Breast epithelium (tissue), 4 donors: ENCODE results near the gene CDH23. TPM values are rescaled to one million over a fixed set of nuclear protein-coding genes. Genes with fewer than 3 reads are reported as not detected.

Experiments
- DNase-seq, 2 donors: peaks; one replicate each; pipeline ENCODE4 v3.0.0-alpha.2; 2019; ENCODE audit warnings: low spot score in 2 of 2
- H3K27ac ChIP-seq, 2 donors: fragments of 200-600 bp; sonication (generic) in 1 of 2; one replicate each; pipeline ENCODE4 v1.5.1; 2016 to 2019; ENCODE audit warnings: mild to moderate bottlenecking in 1 of 2
- H3K27me3 ChIP-seq, 2 donors: fragments of 200-600 bp; sonication (generic) in 1 of 2; one replicate each; pipeline versions ENCODE4 v1.5.1 to v1.6.0; 2017 to 2019; ENCODE audit warnings: control low read depth in 1 of 2, mild to moderate bottlenecking in 1 of 2
- H3K36me3 ChIP-seq: fragments of 200-600 bp; one replicate; pipeline ENCODE4 v1.5.1; 2019
- H3K4me1 ChIP-seq, 2 donors: fragments of 200-600 bp; sonication (generic); one replicate each; pipeline ENCODE4 v1.5.1; 2016 to 2019; ENCODE audit warnings: control low read depth in 1 of 2
- H3K4me3 ChIP-seq, 3 donors: fragments of 200-600 bp; sonication (generic); 1 replicate in 2 of 3; 2 replicates in 1 of 3; pipeline ENCODE4 v1.5.1; 2016 to 2019; ENCODE audit warnings: mild to moderate bottlenecking in 3 of 3, moderate library complexity in 2 of 3
- H3K9me3 ChIP-seq, 2 donors: fragments of 200-600 bp; sonication (generic) in 1 of 2; one replicate each; pipeline ENCODE4 v1.5.1; 2016 to 2019; ENCODE audit warnings: control low read depth in 1 of 2
- POLR2A ChIP-seq: fragments of 450-650 bp; IDR thresholded peaks from one replicate; pipeline ENCODE4 v1.6.1; 2016; ENCODE audit warnings: antibody characterized with exemption, mild to moderate bottlenecking, moderate library complexity
- POLR2AphosphoS5 ChIP-seq, 3 donors: sonication (generic); formaldehyde crosslinking; IDR thresholded peaks; one replicate each; pipeline ENCODE4 v1.6.1; 2017; ENCODE audit warnings: antibody characterized with exemption in 3 of 3
- intact Hi-C: fragments of 100-400 bp; cut with DNase I; formaldehyde crosslinking; loops from one replicate; pipeline ENCODE4 v1.15.1; 2023; ENCODE audit warnings: low total_unique reads
- total RNA-seq, 3 donors: library from RNA; depleted of rRNA; stranded (reverse); fragments of >200 nt; gene quantifications; one replicate each; pipeline ENCODE4 v1.1.0, GENCODE V29; 2016
- TF ChIP-seq, protein P1 (sequence below), 3 donors: fragments of 450-650 bp; IDR thresholded peaks; one replicate each; pipeline ENCODE4 v1.5.1; 2016 to 2017; ENCODE audit warnings: antibody characterized with exemption in 3 of 3, mild to moderate bottlenecking in 3 of 3, moderate library complexity in 3 of 3

CDH23 gene
- total RNA-seq, 3 donors from 2014 or later, result 8.5 to 13.8 (median 11.6) TPM

DNA sequence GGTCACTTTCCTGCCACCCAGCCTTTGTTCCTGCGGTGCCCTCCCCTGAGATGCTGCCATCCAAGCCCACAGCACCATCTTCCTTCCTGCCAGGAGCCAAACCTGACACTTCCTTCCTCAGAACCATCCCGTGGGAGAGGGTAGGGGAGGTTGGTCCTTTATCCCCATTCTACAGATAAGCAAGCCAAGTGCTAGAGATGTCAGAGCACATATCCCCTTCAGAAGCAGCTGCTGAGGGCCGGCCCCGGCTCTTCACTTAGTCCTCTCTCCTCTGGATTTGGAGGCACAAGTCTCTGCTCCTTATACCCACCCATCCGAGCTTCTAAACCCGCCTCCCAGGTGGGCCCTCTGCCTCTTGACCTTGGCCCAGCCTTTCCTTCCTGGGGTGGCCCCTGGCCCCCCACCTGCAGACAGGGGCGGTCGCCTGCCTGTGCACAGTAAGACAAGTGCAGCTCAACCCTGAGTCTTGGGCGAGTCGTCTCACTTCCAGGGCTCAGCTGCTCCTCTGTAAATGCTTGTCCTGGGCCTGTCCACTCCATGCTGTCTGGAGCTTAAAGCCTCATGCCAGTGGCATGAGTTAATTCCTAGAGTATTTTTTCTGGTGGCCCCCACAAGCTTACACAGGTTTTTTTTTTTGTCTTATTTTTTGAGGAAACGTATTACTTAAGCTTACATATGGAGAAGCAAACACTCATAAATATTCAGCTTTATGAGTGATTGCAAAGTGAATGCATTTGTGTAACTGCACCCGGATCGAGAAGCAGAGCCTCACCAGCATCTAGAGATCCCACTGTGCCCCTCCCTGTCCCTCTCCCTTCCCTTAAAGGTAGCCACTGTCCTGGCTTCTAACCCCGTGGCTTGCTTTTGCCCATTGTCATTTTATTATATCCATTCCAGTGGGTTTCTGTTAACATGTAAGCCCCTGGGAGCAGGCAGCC lies 125.1 kb downstream of the CDH23 start:
- intact Hi-C loops, result no loop called here
- Histone ChIP-seq H3K4me1 (no peaks in the 10 kb centered on the region), H3K36me3 (no peaks in the 10 kb centered on the region), H3K4me3 (no peak overlapping the region), H3K27ac (no peak overlapping the region), H3K27me3 (no peaks in the 10 kb centered on the region), H3K9me3 (no peaks in the 10 kb centered on the region)
- TF ChIP-seq POLR2AphosphoS5 (IDR thresholded peaks at IDR 0.05), result no peak
- TF ChIP-seq POLR2A, result no peak
- TF ChIP-seq, protein P1, sequence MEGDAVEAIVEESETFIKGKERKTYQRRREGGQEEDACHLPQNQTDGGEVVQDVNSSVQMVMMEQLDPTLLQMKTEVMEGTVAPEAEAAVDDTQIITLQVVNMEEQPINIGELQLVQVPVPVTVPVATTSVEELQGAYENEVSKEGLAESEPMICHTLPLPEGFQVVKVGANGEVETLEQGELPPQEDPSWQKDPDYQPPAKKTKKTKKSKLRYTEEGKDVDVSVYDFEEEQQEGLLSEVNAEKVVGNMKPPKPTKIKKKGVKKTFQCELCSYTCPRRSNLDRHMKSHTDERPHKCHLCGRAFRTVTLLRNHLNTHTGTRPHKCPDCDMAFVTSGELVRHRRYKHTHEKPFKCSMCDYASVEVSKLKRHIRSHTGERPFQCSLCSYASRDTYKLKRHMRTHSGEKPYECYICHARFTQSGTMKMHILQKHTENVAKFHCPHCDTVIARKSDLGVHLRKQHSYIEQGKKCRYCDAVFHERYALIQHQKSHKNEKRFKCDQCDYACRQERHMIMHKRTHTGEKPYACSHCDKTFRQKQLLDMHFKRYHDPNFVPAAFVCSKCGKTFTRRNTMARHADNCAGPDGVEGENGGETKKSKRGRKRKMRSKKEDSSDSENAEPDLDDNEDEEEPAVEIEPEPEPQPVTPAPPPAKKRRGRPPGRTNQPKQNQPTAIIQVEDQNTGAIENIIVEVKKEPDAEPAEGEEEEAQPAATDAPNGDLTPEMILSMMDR (IDR thresholded peaks at IDR 0.05), result no peak
- DNase-seq, result no peak

DNA sequence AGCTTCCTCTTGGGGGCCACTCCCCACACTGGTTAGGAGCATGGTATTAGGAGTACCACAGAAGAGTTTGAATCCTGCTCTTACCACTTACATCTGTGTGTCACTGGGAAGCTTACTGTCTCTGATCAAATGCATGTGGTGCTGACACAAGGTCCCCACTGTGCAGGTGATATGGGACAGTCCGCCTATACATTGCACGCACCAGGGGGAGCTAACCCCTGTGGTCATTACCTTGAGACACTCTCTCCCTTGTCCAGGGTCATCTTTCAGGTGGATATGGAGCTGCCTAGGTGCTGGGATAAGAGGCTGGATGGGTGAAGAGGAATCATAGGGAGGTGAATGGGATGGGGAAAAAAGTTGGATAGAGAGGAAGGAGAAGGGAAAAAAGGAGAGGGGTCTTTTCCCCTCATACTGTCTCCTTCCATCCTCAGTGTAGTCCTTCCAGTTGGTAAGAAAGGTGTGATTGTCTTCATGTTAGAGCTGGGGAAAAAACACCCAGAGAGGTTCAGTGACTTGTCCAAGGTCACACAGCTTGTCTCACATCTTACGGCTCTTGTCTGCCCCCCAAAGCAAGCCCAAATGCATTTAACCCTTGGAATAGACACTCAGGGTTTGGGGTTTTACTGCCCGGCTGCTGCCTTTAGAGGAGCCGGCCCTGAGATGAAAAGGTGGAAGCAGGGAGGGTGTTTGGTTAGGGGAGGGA lies 125.9 kb downstream of the CDH23 start:
- DNase-seq, result no peak
- no peaks in the 10 kb centered on the region for H3K36me3 ChIP-seq
- intact Hi-C loops, result no loop called here

DNA sequence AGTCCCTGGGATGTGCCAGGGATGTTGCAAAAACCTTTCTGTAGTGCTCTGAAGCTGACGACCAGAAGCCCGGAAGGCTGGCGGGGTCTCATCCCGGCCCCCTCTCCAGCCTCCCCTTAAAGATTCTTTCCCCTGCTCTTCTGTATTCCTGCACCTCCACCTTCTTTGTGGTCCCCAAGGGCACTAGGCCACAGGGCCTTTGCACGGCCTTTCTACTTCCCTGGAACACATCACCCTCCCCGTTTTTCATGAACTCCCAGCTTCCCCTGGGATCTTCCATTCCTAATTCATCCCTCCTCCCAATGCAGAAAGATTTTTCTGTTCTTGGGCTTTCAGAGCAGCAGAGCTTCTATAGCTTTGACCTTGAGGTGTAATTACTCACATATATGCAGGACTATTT lies 127.0 kb downstream of the CDH23 start:
- intact Hi-C loops, result no loop called here
- Histone ChIP-seq H3K36me3 (no peaks in the 10 kb centered on the region), H3K27ac (no peak overlapping the region), H3K4me3 (no peak overlapping the region), H3K9me3 (no peaks in the 10 kb centered on the region), H3K4me1 (no peaks in the 10 kb centered on the region), H3K27me3 (no peaks in the 10 kb centered on the region)
- no peak for TF ChIP-seq POLR2A
- TF ChIP-seq, protein P1 (IDR thresholded peaks at IDR 0.05), result no peak
- TF ChIP-seq POLR2AphosphoS5 (IDR thresholded peaks at IDR 0.05), result no peak
- DNase-seq, result no peak

More for the DNA sequence above, 125.9 kb downstream of the CDH23 start:
- no peak overlapping the region for H3K27ac ChIP-seq
- no peaks in the 10 kb centered on the region for H3K9me3 ChIP-seq
- no peaks in the 10 kb centered on the region for H3K4me1 ChIP-seq
- no peak overlapping the region for H3K4me3 ChIP-seq
- TF ChIP-seq POLR2AphosphoS5 (IDR thresholded peaks at IDR 0.05), result no peak
- TF ChIP-seq POLR2A, result no peak
- TF ChIP-seq, protein P1 (IDR thresholded peaks at IDR 0.05), result no peak
- H3K27me3 ChIP-seq, result no peaks in the 10 kb centered on the region

DNA sequence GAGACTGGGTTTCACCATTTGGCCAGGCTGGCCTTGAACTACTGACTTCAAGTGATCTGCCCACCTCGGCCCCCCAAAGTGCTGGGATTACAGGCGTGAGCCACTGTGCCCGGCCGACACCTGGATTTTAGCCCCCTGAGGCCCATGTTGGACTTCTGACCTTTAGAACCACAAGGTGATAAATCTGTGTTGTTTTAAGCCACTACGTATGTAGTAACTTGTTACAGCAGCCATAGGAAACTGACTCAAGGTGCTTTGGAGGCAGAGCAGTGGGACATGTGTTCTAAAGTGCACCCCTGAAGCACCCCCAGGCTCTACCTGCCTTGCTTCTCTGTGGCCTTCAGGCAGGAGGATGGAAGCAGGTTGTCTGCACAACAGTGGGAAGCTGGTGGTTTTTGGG lies 128.4 kb downstream of the CDH23 start:
- H3K27ac ChIP-seq, result no peak overlapping the region
- no peaks in the 10 kb centered on the region for H3K27me3 ChIP-seq
- H3K4me3 ChIP-seq, result no peak overlapping the region
- H3K36me3 ChIP-seq, result no peaks in the 10 kb centered on the region
- H3K9me3 ChIP-seq, result no peaks in the 10 kb centered on the region
- no peak for DNase-seq
- H3K4me1 ChIP-seq, result no peaks in the 10 kb centered on the region
- intact Hi-C loops, result no loop called here
- TF ChIP-seq POLR2AphosphoS5 (IDR thresholded peaks at IDR 0.05), result no peak
- TF ChIP-seq, protein P1 (IDR thresholded peaks at IDR 0.05), result no peak
- no peak for TF ChIP-seq POLR2A

DNA sequence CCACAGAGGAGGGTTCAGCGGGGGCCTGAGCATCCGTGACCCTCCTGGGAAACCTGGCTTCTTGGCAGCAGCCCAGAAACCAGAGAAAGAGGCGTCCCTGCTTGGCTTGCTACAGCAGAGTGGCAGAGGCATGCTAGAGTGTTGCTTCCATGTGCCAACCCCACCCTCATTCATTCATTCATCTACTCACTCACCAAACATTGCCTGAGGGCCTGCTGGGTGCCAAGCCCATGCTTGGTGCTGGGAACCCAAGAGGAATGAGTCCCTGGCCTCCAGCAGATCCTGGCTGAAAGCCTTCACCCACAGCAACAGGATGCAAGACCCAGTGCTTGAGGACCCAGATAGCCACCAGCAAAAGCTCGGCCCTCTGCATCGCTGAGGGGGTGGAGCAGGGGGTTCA lies 129.0 kb downstream of the CDH23 start:
- H3K27ac ChIP-seq, result no peak overlapping the region
- no peaks in the 10 kb centered on the region for H3K9me3 ChIP-seq
- H3K27me3 ChIP-seq, result no peaks in the 10 kb centered on the region
- no peak overlapping the region for H3K4me3 ChIP-seq
- H3K4me1 ChIP-seq, result no peaks in the 10 kb centered on the region
- no peak for TF ChIP-seq POLR2AphosphoS5 (IDR thresholded peaks at IDR 0.05)
- TF ChIP-seq POLR2A, result no peak
- TF ChIP-seq, protein P1 (IDR thresholded peaks at IDR 0.05), result no peak
- no peak for DNase-seq
- intact Hi-C loops, result no loop called here
- no peaks in the 10 kb centered on the region for H3K36me3 ChIP-seq
